ENCODE data around the gene TBC1D1.

DNA sequence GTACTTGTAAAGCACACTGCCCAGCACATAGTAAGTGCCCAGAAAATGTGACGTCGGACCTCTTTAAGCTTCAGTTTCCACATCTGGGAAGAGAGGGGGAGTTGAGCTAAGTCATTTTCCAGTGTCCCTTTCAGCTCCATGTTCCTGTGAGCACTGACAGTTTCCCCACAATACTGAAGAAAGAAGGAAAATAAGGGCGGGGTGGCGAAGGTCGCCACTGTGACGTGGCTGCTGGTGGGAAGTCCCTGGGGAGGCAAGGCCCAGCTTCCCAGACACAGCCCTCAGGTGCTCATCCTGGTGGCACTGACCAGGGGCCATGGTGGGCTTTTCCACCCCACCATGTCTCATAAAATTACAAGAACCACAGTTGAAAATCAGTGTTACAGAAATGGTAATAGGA, 191.1 kb downstream of the TBC1D1 start:
- TF ChIP-seq, protein P1, sequence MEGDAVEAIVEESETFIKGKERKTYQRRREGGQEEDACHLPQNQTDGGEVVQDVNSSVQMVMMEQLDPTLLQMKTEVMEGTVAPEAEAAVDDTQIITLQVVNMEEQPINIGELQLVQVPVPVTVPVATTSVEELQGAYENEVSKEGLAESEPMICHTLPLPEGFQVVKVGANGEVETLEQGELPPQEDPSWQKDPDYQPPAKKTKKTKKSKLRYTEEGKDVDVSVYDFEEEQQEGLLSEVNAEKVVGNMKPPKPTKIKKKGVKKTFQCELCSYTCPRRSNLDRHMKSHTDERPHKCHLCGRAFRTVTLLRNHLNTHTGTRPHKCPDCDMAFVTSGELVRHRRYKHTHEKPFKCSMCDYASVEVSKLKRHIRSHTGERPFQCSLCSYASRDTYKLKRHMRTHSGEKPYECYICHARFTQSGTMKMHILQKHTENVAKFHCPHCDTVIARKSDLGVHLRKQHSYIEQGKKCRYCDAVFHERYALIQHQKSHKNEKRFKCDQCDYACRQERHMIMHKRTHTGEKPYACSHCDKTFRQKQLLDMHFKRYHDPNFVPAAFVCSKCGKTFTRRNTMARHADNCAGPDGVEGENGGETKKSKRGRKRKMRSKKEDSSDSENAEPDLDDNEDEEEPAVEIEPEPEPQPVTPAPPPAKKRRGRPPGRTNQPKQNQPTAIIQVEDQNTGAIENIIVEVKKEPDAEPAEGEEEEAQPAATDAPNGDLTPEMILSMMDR (conservative IDR thresholded peaks at IDR 0.05) = no peak
- TF ChIP-seq EZH2 (IDR thresholded peaks at IDR 0.05; ENCODE audit: low read depth) = no peak

All from PC-9 (cell line).